Mesenchymal stem cell (in vitro differentiated cells and primary cell): ENCODE data around the gene MALRD1.
A peak's percentile ranks its signal among the peaks of the same experiment; 100 is the strongest.

ENCODE experiments used
- DNase-seq: peaks from one replicate; pipeline ENCODE4 v3.0.0-alpha.2; 2013
- H2AFZ ChIP-seq: one replicate; pipeline ENCODE4 v1.6.1; 2013; ENCODE audit warnings: low read depth, mild to moderate bottlenecking, control low read depth, inconsistent platforms, low read length, moderate library complexity
- H2AK5ac ChIP-seq: 2 replicates; pipeline ENCODE4 v1.6.1; 2013; ENCODE audit warnings: low read length, moderate library complexity, mild to moderate bottlenecking, inconsistent platforms; ENCODE audit not compliant: severe bottlenecking
- H2BK120ac ChIP-seq: one replicate; pipeline ENCODE4 v1.6.1; 2013; ENCODE audit warnings: low read depth, mild to moderate bottlenecking, inconsistent platforms, low read length, moderate library complexity
- H2BK12ac ChIP-seq, 2 experiments: one replicate each; pipeline ENCODE4 v1.6.1; 2013; ENCODE audit warnings: inconsistent platforms in 2 of 2, low read length in 2 of 2, mild to moderate bottlenecking in 2 of 2, moderate library complexity in 2 of 2, control low read depth in 1 of 2
- H2BK15ac ChIP-seq: one replicate; pipeline ENCODE4 v1.6.1; 2013; ENCODE audit warnings: mild to moderate bottlenecking, low read depth, inconsistent platforms; ENCODE audit not compliant: poor library complexity, severe bottlenecking
- H2BK5ac ChIP-seq: 2 replicates; pipeline ENCODE4 v1.6.1; 2013; ENCODE audit warnings: low read depth, mild to moderate bottlenecking, low read length, control low read depth, inconsistent platforms; ENCODE audit not compliant: poor library complexity, severe bottlenecking
- H3K14ac ChIP-seq, 2 experiments: one replicate each; pipeline ENCODE4 v1.6.1; 2013; ENCODE audit warnings: inconsistent platforms in 2 of 2, low read length in 2 of 2, control low read depth in 1 of 2, mild to moderate bottlenecking in 1 of 2, moderate library complexity in 1 of 2
- H3K18ac ChIP-seq, 2 experiments: one replicate each; pipeline ENCODE4 v1.6.1; 2013; ENCODE audit warnings: inconsistent platforms in 2 of 2, low read length in 2 of 2, control low read depth in 1 of 2, low read depth in 1 of 2, mild to moderate bottlenecking in 1 of 2
- H3K23ac ChIP-seq, 2 experiments: one replicate each; pipeline ENCODE4 v1.6.1; 2013; ENCODE audit warnings: inconsistent platforms in 2 of 2, low read length in 2 of 2, mild to moderate bottlenecking in 2 of 2, moderate library complexity in 2 of 2, control low read depth in 1 of 2
- H3K27ac ChIP-seq: 2 replicates; pipeline ENCODE4 v1.5.1; 2013; ENCODE audit warnings: mild to moderate bottlenecking, moderate library complexity, low read length, control low read depth, inconsistent platforms; ENCODE audit not compliant: poor library complexity, severe bottlenecking
- H3K27me3 ChIP-seq, 2 experiments: 2 replicates each; pipeline versions ENCODE4 v1.6.1 to v1.7.0; 2013; ENCODE audit warnings: low read length in 2 of 2, mild to moderate bottlenecking in 2 of 2, moderate library complexity in 2 of 2, control low read depth in 1 of 2, inconsistent platforms in 1 of 2; ENCODE audit not compliant: control insufficient read depth in 1 of 2, insufficient read depth in 1 of 2
- H3K36me3 ChIP-seq, 2 experiments: 2 replicates each; pipeline versions ENCODE4 v1.6.1 to v1.7.0; 2013; ENCODE audit warnings: low read length in 2 of 2, control low read depth in 1 of 2, inconsistent platforms in 1 of 2, low read depth in 1 of 2, mild to moderate bottlenecking in 1 of 2; ENCODE audit not compliant: insufficient read depth in 2 of 2, control insufficient read depth in 1 of 2
- H3K4ac ChIP-seq, 2 experiments: one replicate each; pipeline ENCODE4 v1.6.1; 2013; ENCODE audit warnings: inconsistent platforms in 2 of 2, low read length in 2 of 2, mild to moderate bottlenecking in 2 of 2, moderate library complexity in 2 of 2, control low read depth in 1 of 2, low read depth in 1 of 2
- H3K4me1 ChIP-seq: 2 replicates; pipeline ENCODE4 v1.6.1; 2013; ENCODE audit warnings: low read depth, low read length, control low read depth; ENCODE audit not compliant: control insufficient read depth, insufficient read depth
- H3K4me2 ChIP-seq: 2 replicates; pipeline ENCODE4 v1.6.1; 2013; ENCODE audit warnings: low read length, mild to moderate bottlenecking, inconsistent platforms; ENCODE audit not compliant: poor library complexity, severe bottlenecking
- H3K4me3 ChIP-seq, 2 experiments: 2 replicates each; pipeline versions ENCODE4 v1.5.1 to v1.7.0; 2013; ENCODE audit warnings: low read length in 2 of 2, mild to moderate bottlenecking in 2 of 2, control low read depth in 1 of 2, low read depth in 1 of 2; ENCODE audit not compliant: insufficient read depth in 1 of 2
- H3K79me1 ChIP-seq: replicated peaks from 2 replicates; pipeline ENCODE4 v1.6.1; 2013; ENCODE audit warnings: mild to moderate bottlenecking, control low read depth, low read length, inconsistent platforms; ENCODE audit not compliant: poor library complexity, severe bottlenecking
- H3K9ac ChIP-seq: 2 replicates; pipeline ENCODE4 v1.7.0; 2013; ENCODE audit warnings: mild to moderate bottlenecking, low read length, moderate library complexity
- H3K9me3 ChIP-seq: 2 replicates; pipeline ENCODE4 v1.7.0; 2013; ENCODE audit warnings: mild to moderate bottlenecking, low read length; ENCODE audit not compliant: control insufficient read depth
- H4K8ac ChIP-seq: one replicate; pipeline ENCODE4 v1.6.1; 2013; ENCODE audit warnings: inconsistent platforms, mild to moderate bottlenecking, low read length, moderate library complexity
- H4K91ac ChIP-seq: one replicate; pipeline ENCODE4 v1.6.1; 2013; ENCODE audit warnings: mild to moderate bottlenecking, low read length, inconsistent platforms
- WGBS: methylation state at CpG from one replicate; pipeline ENCODE4 v1.1.7; 2013; ENCODE audit warnings: mixed read lengths; 5-methylcytosine and 5-hydroxymethylcytosine counted together

MALRD1 gene

GRCh38 chr10:19488592-19489280 is 440.1 kb downstream of the MALRD1 start:
- Histone ChIP-seq H4K8ac (peak overlapping the region; percentile 35), H2BK5ac (no peak overlapping the region), H3K79me1 (no peaks in the 10 kb centered on the region), H2BK15ac (no peak overlapping the region), H2BK12ac (peak overlapping the region in 1 of 2 experiments; percentile 10), H3K14ac (no peak overlapping the region), H2AK5ac (no peak overlapping the region), H3K4me2 (no peak overlapping the region), H2BK120ac (no peak overlapping the region), H3K4ac (no peak overlapping the region), H3K36me3 (no peaks in the 10 kb centered on the region), H3K27ac (no peak overlapping the region), H3K9ac (peak overlapping the region; percentile 57), H3K4me1 (peaks cover 2% of the 10 kb centered on the region), H3K27me3 (no peaks in the 10 kb centered on the region), H3K4me3 (peak overlapping the region in 1 of 2 experiments; percentile 48), H2AFZ (no peak overlapping the region), H3K9me3 (no peaks in the 10 kb centered on the region), H3K18ac (no peak overlapping the region), H3K23ac (no peak overlapping the region), H4K91ac (no peak overlapping the region)
- 44% methylated on average over 23 of the region's 23 CpGs for WGBS
- DNase-seq = peak; percentile 30

GRCh38 chr10:19491166-19491565 is 442.6 kb downstream of the MALRD1 start:
- Histone ChIP-seq H3K4me3 (no peak overlapping the region), H3K27ac (no peak overlapping the region), H3K9ac (no peak overlapping the region), H3K18ac (no peak overlapping the region), H4K8ac (no peak overlapping the region), H2AFZ (no peak overlapping the region), H4K91ac (no peak overlapping the region), H2BK120ac (no peak overlapping the region), H3K9me3 (no peaks in the 10 kb centered on the region), H3K4ac (no peak overlapping the region), H2AK5ac (no peak overlapping the region), H3K79me1 (no peaks in the 10 kb centered on the region), H2BK5ac (no peak overlapping the region), H2BK15ac (no peak overlapping the region), H3K36me3 (no peaks in the 10 kb centered on the region), H2BK12ac (no peak overlapping the region), H3K23ac (no peak overlapping the region), H3K27me3 (no peaks in the 10 kb centered on the region), H3K14ac (no peak overlapping the region), H3K4me1 (peaks cover 2% of the 10 kb centered on the region), H3K4me2 (no peak overlapping the region)
- WGBS = 99% methylated on average over 2 of the region's 2 CpGs
- DNase-seq = no peak

- H2AFZ ChIP-seq = no peak overlapping the region
- no peak overlapping the region for H3K23ac ChIP-seq
- no peak overlapping the region for H3K9ac ChIP-seq
- H2BK120ac ChIP-seq = no peak overlapping the region
- H4K91ac ChIP-seq = no peak overlapping the region
- no peak overlapping the region for H3K4me2 ChIP-seq
- H4K8ac ChIP-seq = no peak overlapping the region
- peaks cover under 1% of the 10 kb centered on the region for H3K4me1 ChIP-seq
- no peak overlapping the region for H3K27ac ChIP-seq
- no peaks in the 10 kb centered on the region for H3K9me3 ChIP-seq
- H3K18ac ChIP-seq = no peak overlapping the region
- H3K36me3 ChIP-seq = no peaks in the 10 kb centered on the region
- no peak overlapping the region for H2BK5ac ChIP-seq
- no peak overlapping the region for H2BK15ac ChIP-seq
- DNase-seq = no peak
- WGBS = 93% methylated on average over 3 of the region's 3 CpGs
- H3K27me3 ChIP-seq = no peaks in the 10 kb centered on the region
- H3K14ac ChIP-seq = no peak overlapping the region
- H2AK5ac ChIP-seq = no peak overlapping the region
- no peak overlapping the region for H3K4ac ChIP-seq
- no peak overlapping the region for H2BK12ac ChIP-seq
- H3K4me3 ChIP-seq = no peak overlapping the region
- H3K79me1 ChIP-seq = no peaks in the 10 kb centered on the region
Measured at GRCh38 chr10:19493917-19494316, 445.3 kb downstream of the MALRD1 start.

GRCh38 chr10:19497026-19497425 is 448.4 kb downstream of the MALRD1 start:
- no peak overlapping the region for H3K9ac ChIP-seq
- no peak overlapping the region for H3K18ac ChIP-seq
- H2BK12ac ChIP-seq = no peak overlapping the region
- no peak overlapping the region for H2BK5ac ChIP-seq
- H3K79me1 ChIP-seq = no peaks in the 10 kb centered on the region
- H3K27ac ChIP-seq = no peak overlapping the region
- no peak overlapping the region for H4K8ac ChIP-seq
- DNase-seq = no peak
- no peaks in the 10 kb centered on the region for H3K36me3 ChIP-seq
- H3K9me3 ChIP-seq = no peaks in the 10 kb centered on the region
- H3K4me2 ChIP-seq = no peak overlapping the region
- H3K4me3 ChIP-seq = no peak overlapping the region
- H2AK5ac ChIP-seq = no peak overlapping the region
- H3K27me3 ChIP-seq = no peaks in the 10 kb centered on the region
- H2AFZ ChIP-seq = no peak overlapping the region
- no peak overlapping the region for H3K14ac ChIP-seq
- WGBS = 95% methylated on average over 3 of the region's 4 CpGs
- no peak overlapping the region for H2BK15ac ChIP-seq
- H4K91ac ChIP-seq = no peak overlapping the region
- H3K4ac ChIP-seq = no peak overlapping the region
- H3K23ac ChIP-seq = no peak overlapping the region
- no peak overlapping the region for H2BK120ac ChIP-seq
- H3K4me1 ChIP-seq = no peaks in the 10 kb centered on the region
